ENCODE data around the gene ITIH4.

DNA sequence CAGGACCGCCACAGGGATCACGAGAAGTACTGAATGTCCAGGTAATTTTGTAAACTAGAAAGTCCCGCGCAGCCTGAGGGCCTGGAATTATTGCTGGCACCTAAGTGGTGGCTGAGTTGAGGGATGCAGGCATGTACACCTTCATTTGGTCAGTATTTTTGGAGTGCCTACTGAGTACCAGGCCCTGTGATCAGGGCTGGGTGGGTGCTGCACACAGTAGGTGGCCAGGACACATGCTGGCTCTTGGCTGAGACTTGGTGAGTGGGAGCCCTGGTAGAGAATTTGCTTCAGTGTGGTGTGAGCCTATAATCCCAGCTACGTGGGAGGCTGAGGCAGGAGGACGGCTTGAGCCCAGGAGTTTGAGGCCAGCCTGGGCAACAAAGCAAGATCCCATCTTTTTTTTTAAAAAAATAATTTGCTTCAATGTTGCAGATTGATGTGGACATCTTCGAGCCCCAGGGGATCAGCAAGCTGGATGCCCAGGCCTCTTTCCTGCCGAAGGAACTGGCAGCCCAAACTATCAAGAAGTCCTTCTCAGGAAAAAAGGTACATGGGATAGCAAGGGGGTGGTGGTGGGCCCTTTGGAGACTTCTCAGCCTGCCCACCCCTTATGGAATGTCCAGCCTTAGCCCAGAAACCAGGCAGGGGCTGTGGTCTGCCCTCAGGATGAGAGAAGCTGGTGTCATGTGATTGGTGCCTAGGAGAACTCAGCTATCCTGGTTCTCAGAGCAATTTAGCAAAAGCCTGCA, 50.5 kb downstream of the ITIH4 start:
- no peak for TF ChIP-seq EZH2phosphoT487 (IDR thresholded peaks at IDR 0.05; ENCODE audit: borderline replicate concordance, low read length)
- TF ChIP-seq, protein P1, sequence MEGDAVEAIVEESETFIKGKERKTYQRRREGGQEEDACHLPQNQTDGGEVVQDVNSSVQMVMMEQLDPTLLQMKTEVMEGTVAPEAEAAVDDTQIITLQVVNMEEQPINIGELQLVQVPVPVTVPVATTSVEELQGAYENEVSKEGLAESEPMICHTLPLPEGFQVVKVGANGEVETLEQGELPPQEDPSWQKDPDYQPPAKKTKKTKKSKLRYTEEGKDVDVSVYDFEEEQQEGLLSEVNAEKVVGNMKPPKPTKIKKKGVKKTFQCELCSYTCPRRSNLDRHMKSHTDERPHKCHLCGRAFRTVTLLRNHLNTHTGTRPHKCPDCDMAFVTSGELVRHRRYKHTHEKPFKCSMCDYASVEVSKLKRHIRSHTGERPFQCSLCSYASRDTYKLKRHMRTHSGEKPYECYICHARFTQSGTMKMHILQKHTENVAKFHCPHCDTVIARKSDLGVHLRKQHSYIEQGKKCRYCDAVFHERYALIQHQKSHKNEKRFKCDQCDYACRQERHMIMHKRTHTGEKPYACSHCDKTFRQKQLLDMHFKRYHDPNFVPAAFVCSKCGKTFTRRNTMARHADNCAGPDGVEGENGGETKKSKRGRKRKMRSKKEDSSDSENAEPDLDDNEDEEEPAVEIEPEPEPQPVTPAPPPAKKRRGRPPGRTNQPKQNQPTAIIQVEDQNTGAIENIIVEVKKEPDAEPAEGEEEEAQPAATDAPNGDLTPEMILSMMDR (conservative IDR thresholded peaks at IDR 0.05; ENCODE audit: low read depth, low read length) = no peak

Data from PC-3 (cell line).